MM.1S (cell line): Measurements from ENCODE around the gene GDI1.

ENCODE experiments used
- DNase-seq: peaks from one replicate; pipeline ENCODE4 v3.0.0-alpha.2; 2015
- H2AFZ ChIP-seq: fragments of 300-600 bp; sonication (generic); 2 replicates; pipeline ENCODE4 v1.6.0; 2016; ENCODE audit warnings: antibody characterized with exemption, low read length
- H3F3A ChIP-seq: fragments of 300-600 bp; sonication (generic); 2 replicates; pipeline ENCODE4 v1.6.1; 2016; ENCODE audit warnings: mild to moderate bottlenecking, antibody characterized with exemption, low read length, moderate library complexity, mixed read lengths; ENCODE audit not compliant: insufficient read depth
- H3K27ac ChIP-seq: fragments of 300-600 bp; sonication (generic); 2 replicates; pipeline ENCODE4 v1.5.1; 2016; ENCODE audit warnings: mild to moderate bottlenecking, low read length
- H3K27me3 ChIP-seq: fragments of 300-600 bp; sonication (generic); replicated peaks from 2 replicates; pipeline ENCODE4 v1.6.0; 2016; ENCODE audit warnings: low read length; ENCODE audit not compliant: insufficient read depth
- H3K36me3 ChIP-seq: fragments of 300-600 bp; sonication (generic); replicated peaks from 2 replicates; pipeline ENCODE4 v1.6.1; 2016; ENCODE audit warnings: mild to moderate bottlenecking, low read length, mixed read lengths; ENCODE audit not compliant: insufficient read depth
- H3K4me1 ChIP-seq: fragments of 300-600 bp; sonication (generic); 2 replicates; pipeline ENCODE4 v1.6.1; 2016; ENCODE audit warnings: low read length, mixed read lengths
- H3K4me2 ChIP-seq: fragments of 300-600 bp; sonication (generic); 2 replicates; pipeline ENCODE4 v1.6.0; 2016; ENCODE audit warnings: low read depth, low read length
- H3K4me3 ChIP-seq: fragments of 300-600 bp; sonication (generic); 2 replicates; pipeline ENCODE4 v1.5.1; 2016; ENCODE audit warnings: low read length, mixed read lengths
- H3K79me2 ChIP-seq: fragments of 300-600 bp; sonication (generic); 2 replicates; pipeline ENCODE4 v1.6.1; 2016; ENCODE audit warnings: mixed run types, low read length, mixed read lengths
- H3K9ac ChIP-seq: fragments of 300-600 bp; sonication (generic); 2 replicates; pipeline ENCODE4 v1.6.1; 2016; ENCODE audit warnings: low read length, mixed read lengths
- H3K9me2 ChIP-seq: fragments of 300-600 bp; sonication (generic); replicated peaks from 2 replicates; pipeline ENCODE4 v1.6.1; 2016; ENCODE audit warnings: mild to moderate bottlenecking, low read length, mixed read lengths; ENCODE audit not compliant: insufficient read depth
- H3K9me3 ChIP-seq: fragments of 300-600 bp; sonication (generic); replicated peaks from 2 replicates; pipeline ENCODE4 v1.6.1; 2016; ENCODE audit warnings: mild to moderate bottlenecking, low read length, mixed read lengths; ENCODE audit not compliant: insufficient read depth
- H4K20me1 ChIP-seq: fragments of 300-600 bp; sonication (generic); 2 replicates; pipeline ENCODE4 v1.6.1; 2016; ENCODE audit warnings: mild to moderate bottlenecking, low read length, moderate library complexity, mixed read lengths; ENCODE audit not compliant: insufficient read depth
- EZH2 ChIP-seq: fragments of 300-600 bp; sonication (generic); optimal IDR thresholded peaks from 2 replicates; pipeline ENCODE3; 2017; ENCODE audit warnings: low read depth, mild to moderate bottlenecking, antibody characterized with exemption, low read length, mixed read lengths
- EZH2phosphoT487 ChIP-seq: fragments of 300-600 bp; sonication (generic); IDR thresholded peaks from 2 replicates; pipeline ENCODE4 v1.6.1; 2018; ENCODE audit warnings: antibody characterized with exemption, low read length
- TF ChIP-seq, protein P1 (sequence below): fragments of 300-600 bp; sonication (generic); IDR thresholded peaks from 2 replicates; pipeline ENCODE4 v1.5.1; 2016; ENCODE audit warnings: antibody characterized with exemption, low read length, mixed read lengths

Gene GDI1

DNA sequence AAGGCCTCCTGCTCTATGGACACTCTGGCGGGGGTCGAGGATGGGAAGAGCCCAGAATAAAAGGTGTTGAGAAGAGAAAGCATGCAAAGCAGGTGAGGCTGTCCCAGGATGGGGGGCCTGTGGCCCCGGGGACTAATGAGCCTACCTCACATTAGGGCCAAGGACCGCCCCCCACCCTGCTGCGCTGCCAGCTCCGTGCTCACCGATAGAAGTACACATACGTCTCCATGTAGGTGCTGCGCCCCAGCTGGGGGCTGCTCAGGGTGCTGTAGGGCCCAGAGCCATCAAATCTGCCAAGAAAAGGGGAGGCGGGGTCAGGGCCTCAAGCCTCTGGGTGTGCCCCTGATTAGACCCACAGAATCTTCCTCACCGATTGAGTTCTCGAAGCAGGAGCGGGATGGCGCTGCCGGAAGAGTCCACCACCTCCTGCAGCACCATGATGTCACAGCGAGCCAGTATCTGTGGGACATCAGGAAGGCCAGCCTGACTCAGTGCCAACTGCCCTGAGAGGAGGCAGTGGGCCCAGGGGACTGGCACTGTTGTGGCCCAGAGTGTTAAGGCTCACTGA lies 32.2 kb upstream of the GDI1 start:
- Histone ChIP-seq H3K9me2 (no peaks in the 10 kb centered on the region), H3K27ac (no peak overlapping the region), H3K4me1 (no peaks in the 10 kb centered on the region), H2AFZ (no peak overlapping the region), H4K20me1 (0 out of 2 replicates have a peak, but pooled peaks cover 9% of the 10 kb centered on the region), H3K27me3 (no peaks in the 10 kb centered on the region), H3K79me2 (peaks cover 3% of the 10 kb centered on the region; the same call in 1 of the 2 replicates), H3K4me2 (no peak overlapping the region), H3K36me3 (peaks cover under 1% of the 10 kb centered on the region; the same call in 1 of the 2 replicates), H3K9ac (no peak overlapping the region), H3F3A (peaks cover 29% of the 10 kb centered on the region), H3K9me3 (no peaks in the 10 kb centered on the region), H3K4me3 (no peak overlapping the region)
- TF ChIP-seq EZH2phosphoT487 (no peak), EZH2 (no peak)
- TF ChIP-seq, protein P1, sequence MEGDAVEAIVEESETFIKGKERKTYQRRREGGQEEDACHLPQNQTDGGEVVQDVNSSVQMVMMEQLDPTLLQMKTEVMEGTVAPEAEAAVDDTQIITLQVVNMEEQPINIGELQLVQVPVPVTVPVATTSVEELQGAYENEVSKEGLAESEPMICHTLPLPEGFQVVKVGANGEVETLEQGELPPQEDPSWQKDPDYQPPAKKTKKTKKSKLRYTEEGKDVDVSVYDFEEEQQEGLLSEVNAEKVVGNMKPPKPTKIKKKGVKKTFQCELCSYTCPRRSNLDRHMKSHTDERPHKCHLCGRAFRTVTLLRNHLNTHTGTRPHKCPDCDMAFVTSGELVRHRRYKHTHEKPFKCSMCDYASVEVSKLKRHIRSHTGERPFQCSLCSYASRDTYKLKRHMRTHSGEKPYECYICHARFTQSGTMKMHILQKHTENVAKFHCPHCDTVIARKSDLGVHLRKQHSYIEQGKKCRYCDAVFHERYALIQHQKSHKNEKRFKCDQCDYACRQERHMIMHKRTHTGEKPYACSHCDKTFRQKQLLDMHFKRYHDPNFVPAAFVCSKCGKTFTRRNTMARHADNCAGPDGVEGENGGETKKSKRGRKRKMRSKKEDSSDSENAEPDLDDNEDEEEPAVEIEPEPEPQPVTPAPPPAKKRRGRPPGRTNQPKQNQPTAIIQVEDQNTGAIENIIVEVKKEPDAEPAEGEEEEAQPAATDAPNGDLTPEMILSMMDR = no peak
- no peak for DNase-seq

DNA sequence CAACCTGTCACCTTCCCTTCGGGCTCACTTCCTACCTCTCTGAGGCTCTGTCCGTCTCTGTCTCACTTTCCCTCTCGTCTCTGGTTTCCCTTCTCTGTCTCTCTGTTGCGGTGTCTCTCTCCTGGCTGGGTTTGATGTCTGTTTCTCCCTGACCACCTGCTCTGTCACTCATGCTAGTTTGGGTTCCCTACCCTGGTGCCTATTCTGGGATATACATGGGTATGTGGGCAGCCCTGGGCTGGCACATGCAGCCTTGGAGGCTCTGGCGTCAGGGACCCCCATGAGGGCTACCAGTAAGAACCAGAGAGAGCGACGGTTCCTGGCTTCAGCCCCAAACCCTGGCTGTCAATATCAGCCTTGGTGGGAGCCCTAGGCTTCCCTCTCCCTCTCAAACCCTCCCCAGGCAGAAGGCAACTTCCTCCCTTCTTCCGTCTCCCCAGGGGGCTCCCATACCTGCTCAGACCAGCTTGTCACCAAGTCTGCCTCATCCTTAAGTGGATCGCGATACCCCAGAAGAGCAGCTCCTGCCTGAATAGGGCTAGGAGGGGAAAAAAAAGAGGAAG lies 28.2 kb upstream of the GDI1 start:
- peak overlapping the region; percentile 26; the same call in 1 of the 2 replicates for H3K27ac ChIP-seq
- peaks cover 10% of the 10 kb centered on the region; the same call in 1 of the 2 replicates for H3F3A ChIP-seq
- H2AFZ ChIP-seq = no peak overlapping the region; the same call in 1 of the 2 replicates
- no peaks in the 10 kb centered on the region for H4K20me1 ChIP-seq
- peak; percentile 6 for DNase-seq
- H3K9me3 ChIP-seq = no peaks in the 10 kb centered on the region
- peaks cover 6% of the 10 kb centered on the region; the same call in 1 of the 2 replicates for H3K4me1 ChIP-seq
- peak overlapping the region; percentile 86 for H3K4me2 ChIP-seq
- H3K4me3 ChIP-seq = peak overlapping the region; percentile 54
- no peaks in the 10 kb centered on the region for H3K9me2 ChIP-seq
- H3K27me3 ChIP-seq = no peaks in the 10 kb centered on the region
- no peak for TF ChIP-seq EZH2
- TF ChIP-seq, protein P1 = no peak
- TF ChIP-seq EZH2phosphoT487 = no peak
- peak overlapping the region; percentile 38 for H3K9ac ChIP-seq
- no peaks in the 10 kb centered on the region for H3K36me3 ChIP-seq
- peaks cover 12% of the 10 kb centered on the region; the same call in 1 of the 2 replicates for H3K79me2 ChIP-seq

DNA sequence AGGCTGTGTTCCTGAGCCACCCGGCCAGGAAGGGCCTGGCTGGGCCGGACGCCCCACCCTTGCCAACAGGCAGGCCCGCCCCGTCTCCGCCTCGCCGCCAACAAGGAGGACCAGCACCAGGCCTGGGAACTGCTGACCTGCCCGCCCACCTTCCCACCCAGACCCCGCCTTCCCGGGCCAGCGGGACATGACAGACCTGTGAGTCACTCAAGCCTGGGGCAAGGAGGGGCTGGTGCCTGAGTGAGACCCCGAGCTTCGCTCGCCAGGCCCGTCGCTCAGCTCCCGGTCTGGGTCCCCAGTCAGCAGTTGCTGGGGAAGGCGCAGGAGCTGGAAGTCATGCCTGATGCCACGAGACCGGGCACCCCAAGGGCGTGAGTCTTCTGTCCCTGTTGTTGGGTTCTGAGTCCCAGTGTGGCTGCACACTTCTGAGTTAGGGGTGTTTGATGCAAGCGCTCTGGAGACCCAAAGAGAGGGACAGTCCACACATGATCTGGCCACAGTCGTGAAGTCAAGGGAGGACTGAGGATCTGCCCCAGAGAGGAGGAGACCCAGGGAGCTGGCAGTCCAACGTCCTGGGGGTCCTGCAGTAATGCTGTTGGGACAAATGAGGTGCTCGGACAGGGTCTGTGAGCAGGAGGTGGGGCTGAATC lies 27.6 kb upstream of the GDI1 start, which contains the start of gene DNASE1L1:
TSS of gene DNASE1L1 (minus strand) at position 33 of the 650 bp plus-strand sequence. CDS start 3,686 bp downstream, outside the sequence.
- H3K36me3 ChIP-seq = no peaks in the 10 kb centered on the region
- H3K9me3 ChIP-seq = no peaks in the 10 kb centered on the region
- peak; percentile 69 for DNase-seq
- H3F3A ChIP-seq = peaks cover 10% of the 10 kb centered on the region; the same call in 1 of the 2 replicates
- TF ChIP-seq, protein P1 = no peak
- TF ChIP-seq EZH2 (no peak), EZH2phosphoT487 (no peak)
- H3K27me3 ChIP-seq = no peaks in the 10 kb centered on the region
- peak within 1 kb of the TSS; percentile 42; the same call in 1 of the 2 replicates for H2AFZ ChIP-seq
- H3K9me2 ChIP-seq = no peaks in the 10 kb centered on the region
- H4K20me1 ChIP-seq = no peaks in the 10 kb centered on the region
- peak within 1 kb of the TSS; percentile 38 for H3K9ac ChIP-seq
- peak within 1 kb of the TSS; percentile 26; the same call in 1 of the 2 replicates for H3K27ac ChIP-seq
- H3K4me2 ChIP-seq = peak within 1 kb of the TSS; percentile 86
- H3K79me2 ChIP-seq = peaks cover 12% of the 10 kb centered on the region; the same call in 1 of the 2 replicates
- peak within 1 kb of the TSS; percentile 54 for H3K4me3 ChIP-seq
- peaks cover 6% of the 10 kb centered on the region; the same call in 1 of the 2 replicates for H3K4me1 ChIP-seq
